HG03342 (cell line): ENCODE data around the gene SEMA4B.
"Not testable (repeated sequence)": the region's sequence is repeated elsewhere in the genome, so short reads cannot be mapped to it uniquely, and the experiment has no call there.

Source experiments
- ATAC-seq: cut with Tn5 transposase; IDR thresholded peaks from one replicate; pipeline ENCODE4 v1.9.1; 2021; ENCODE audit warnings: mild to moderate bottlenecking, moderate library complexity; ENCODE audit not compliant: unreplicated experiment

Gene SEMA4B

GRCh38 chr15:90178468-90179435 lies 22.4 kb upstream of the SEMA4B start:
- ATAC-seq, result no peak

GRCh38 chr15:90181776-90182175 lies 19.4 kb upstream of the SEMA4B start:
- ATAC-seq, result no peak

- ATAC-seq, result peak; percentile 38
Measured at GRCh38 chr15:90184119-90184785, 16.9 kb upstream of the SEMA4B start.

GRCh38 chr15:90184786-90185704 lies 16.1 kb upstream of the SEMA4B start:
- peak; percentile 74 for ATAC-seq

GRCh38 chr15:90187257-90187868 lies 13.8 kb upstream of the SEMA4B start:
- ATAC-seq, result no peak

- ATAC-seq, result not testable (repeated sequence)
Measured at GRCh38 chr15:90188065-90188464, 13.1 kb upstream of the SEMA4B start.

GRCh38 chr15:90188914-90189748 lies 12.0 kb upstream of the SEMA4B start:
- no peak for ATAC-seq

- ATAC-seq, result no peak
Measured at GRCh38 chr15:90189781-90190467, 11.2 kb upstream of the SEMA4B start.

- ATAC-seq, result peak; percentile 58
Measured at GRCh38 chr15:90190606-90191343, 10.4 kb upstream of the SEMA4B start.

GRCh38 chr15:90191344-90191687 lies 9.8 kb upstream of the SEMA4B start:
- no peak for ATAC-seq

GRCh38 chr15:90191794-90192509 lies 9.2 kb upstream of the SEMA4B start:
- peak; percentile 54 for ATAC-seq

- no peak for ATAC-seq
Measured at GRCh38 chr15:90192961-90193786, 8.0 kb upstream of the SEMA4B start.

- ATAC-seq, result no peak
Measured at GRCh38 chr15:90194655-90195054, 6.5 kb upstream of the SEMA4B start.

GRCh38 chr15:90200534-90201129 lies 498 bp upstream of the SEMA4B start:
- no peak for ATAC-seq

GRCh38 chr15:90201944-90202375 lies 830 bp downstream of the SEMA4B start:
- ATAC-seq, result no peak

GRCh38 chr15:90202929-90203328 lies 1.8 kb downstream of the SEMA4B start:
- no peak for ATAC-seq

- no peak for ATAC-seq
Measured at GRCh38 chr15:90203473-90203872, 2.3 kb downstream of the SEMA4B start.
